ENCODE measurements around the gene LIAS.
A peak's percentile ranks its signal among the peaks of the same experiment; 100 is the strongest.
"Not testable (repeated sequence)": the region's sequence is repeated elsewhere in the genome, so short reads cannot be mapped to it uniquely, and the experiment has no call there.

LIAS gene

DNA sequence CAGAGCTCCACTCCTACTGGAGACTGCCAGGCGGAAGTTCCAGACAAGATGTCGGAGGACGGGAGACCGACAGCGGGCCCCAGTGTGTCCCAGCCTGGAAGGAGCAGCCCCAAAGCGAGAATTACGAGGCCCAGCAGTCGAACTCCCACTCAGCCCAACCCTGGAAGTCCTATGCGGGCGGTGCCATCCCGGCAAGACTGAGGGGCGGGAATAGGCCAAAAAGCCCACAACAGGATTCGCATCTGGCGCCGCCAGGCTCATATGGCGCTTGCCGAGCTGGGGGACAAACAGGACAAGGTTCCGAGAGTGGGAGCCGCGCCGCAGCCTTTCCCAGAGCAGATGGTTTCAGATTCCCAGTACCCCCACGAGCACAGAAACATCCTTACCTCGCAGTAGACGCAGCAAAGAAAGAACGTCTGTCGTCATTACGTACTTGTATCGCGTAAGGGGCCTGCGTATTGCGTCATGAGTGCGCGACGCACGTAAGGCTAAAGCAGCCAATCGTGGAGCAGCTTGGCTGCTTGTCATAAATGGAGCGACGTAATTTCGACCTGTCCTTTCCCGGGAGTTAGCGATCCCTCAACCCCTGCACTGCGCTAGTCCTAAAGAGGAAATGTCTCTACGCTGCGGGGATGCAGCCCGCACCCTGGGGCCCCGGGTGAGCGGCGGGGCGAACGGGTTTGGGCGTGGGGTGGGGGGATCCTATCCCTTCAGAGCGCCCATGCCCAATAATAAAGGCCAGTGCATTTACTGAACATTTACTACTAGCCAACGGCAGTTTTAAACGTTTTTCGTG lies at the start of gene LIAS, which contains the start of gene RPL9:
LIAS (plus strand) TSS at position 552 of the 796 bp plus-strand sequence; CDS start at position 614, 62 bp downstream.
RPL9 (minus strand) TSS at position 418 of the 796 bp plus-strand sequence. CDS start 483 bp downstream, outside the sequence.
- DNase-seq (ENCODE audit: low read depth): peak; percentile 97

DNA sequence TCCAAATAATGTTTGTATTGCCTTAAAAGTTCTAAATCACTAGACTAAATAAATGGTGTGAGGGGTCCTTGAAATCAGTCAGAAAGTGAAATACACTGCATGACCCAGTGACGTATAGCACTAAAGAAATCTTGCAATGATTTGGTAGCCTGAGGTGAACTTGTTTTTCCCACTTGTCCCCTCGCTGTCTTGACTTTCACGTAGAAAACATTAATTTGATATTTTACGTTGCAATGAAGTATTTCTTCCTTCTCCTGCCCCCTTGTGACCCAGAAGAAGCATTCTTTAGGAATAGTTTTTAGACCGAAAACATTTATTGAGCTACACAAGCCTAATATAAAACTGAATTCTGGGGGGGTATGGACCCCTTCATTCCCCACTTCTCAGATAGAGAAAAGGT lies 48.4 kb upstream of the LIAS start:
- DNase-seq (ENCODE audit: low read depth): no peak

DNA sequence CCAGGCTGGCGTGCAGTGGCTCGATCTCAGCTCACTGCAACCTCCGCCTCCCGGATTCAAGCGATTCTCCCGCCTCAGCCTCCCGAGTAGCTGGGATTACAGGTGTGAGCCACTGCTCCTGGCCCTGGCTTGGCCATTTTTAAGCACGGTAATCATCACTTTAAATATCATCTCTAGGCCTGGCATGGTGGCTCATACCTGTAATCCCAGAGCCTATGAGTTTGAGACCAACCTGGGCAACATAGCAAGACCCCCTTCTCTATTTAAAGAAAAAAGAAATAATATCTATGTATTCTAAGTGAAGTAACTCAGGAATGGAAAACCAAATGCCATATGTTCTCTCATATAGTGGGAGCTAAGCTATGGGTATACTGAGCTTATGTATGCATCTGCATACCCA lies 47.3 kb upstream of the LIAS start:
- not testable (repeated sequence) for DNase-seq (ENCODE audit: low read depth)

DNA sequence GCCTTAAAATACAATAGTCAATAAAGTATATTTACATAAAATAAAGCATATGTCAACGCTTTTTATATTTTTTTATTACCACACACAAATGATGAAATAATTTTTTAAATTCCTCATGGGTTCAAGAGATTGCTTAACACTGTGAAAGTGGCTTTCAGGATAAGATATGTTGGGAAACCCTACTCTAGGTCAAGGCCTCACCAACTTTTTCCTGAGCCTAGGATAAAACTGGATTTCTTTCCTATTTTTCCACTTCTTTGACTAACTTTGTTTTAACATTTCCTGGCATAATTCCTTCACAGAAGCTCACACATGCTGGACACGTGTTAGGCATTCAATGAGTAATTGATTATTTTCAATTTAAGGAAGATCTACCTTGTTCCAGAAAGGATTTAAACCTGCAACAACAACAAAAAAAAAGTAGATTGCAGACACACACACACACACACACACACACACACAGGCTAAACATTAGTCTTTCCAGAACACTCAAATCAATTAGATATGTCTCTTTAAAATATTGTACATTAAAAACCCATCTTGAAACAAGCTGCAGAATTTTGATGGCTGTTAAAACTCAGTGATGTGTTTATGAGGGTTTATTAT lies 43.1 kb upstream of the LIAS start:
- no peak for DNase-seq (ENCODE audit: low read depth)

DNA sequence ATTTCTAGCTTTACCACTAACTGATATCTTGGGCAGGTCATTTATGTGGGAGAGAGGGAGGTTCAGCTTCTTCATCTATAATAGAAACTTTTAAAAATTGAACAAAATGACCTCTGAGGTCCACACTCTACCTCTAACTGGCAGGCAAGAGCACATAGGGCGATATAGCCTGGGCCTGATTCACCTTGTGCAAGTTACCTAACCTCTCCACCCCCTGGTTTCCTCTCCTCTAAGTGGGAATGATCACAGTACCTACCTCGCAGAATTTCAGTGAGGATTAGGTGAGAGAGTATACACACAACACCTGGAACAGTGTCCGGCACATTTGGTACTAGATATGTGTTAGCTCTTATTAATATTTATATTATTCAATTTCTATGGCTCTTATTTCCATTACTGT lies 36.6 kb upstream of the LIAS start:
- DNase-seq (ENCODE audit: low read depth): no peak

DNA sequence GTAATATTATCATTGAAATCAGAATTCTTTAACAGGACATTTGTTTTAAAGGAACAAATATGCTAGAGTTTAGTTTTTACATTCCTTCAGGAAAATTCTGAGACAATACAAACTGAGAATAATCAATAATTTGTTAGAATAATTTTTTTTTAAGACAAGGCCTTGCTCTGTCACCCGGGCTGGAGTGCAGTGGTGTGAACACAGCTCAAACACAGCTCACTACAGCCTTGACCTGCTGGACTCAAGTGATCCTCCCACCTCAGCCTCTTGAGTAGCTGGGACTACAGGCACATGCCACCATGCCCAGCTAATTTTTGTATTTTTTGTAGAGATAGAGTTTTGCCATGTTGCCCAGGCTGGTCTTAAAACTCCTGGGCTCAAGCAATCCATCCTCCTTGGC lies 33.6 kb upstream of the LIAS start:
- not testable (repeated sequence) for DNase-seq (ENCODE audit: low read depth)

DNA sequence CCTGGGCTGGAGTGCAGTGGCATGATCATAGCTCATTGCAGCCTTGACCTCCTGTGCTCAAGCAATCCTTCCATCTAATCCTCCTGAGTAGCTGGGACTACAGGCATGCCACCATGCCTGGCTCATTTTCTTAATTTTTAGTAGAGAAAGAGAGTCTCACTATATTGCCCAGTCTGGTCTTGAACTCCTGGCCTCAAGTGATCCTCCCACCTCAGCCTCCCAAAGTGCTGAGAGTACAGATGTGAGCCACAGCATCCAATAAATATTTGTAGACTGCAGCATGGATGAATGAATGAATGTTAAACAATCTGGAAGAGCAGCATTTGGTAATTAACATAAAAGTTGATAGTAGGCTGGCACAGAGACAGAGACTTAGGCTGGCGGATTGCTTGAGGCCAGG lies 32.1 kb upstream of the LIAS start:
- no peak for DNase-seq (ENCODE audit: low read depth)

DNA sequence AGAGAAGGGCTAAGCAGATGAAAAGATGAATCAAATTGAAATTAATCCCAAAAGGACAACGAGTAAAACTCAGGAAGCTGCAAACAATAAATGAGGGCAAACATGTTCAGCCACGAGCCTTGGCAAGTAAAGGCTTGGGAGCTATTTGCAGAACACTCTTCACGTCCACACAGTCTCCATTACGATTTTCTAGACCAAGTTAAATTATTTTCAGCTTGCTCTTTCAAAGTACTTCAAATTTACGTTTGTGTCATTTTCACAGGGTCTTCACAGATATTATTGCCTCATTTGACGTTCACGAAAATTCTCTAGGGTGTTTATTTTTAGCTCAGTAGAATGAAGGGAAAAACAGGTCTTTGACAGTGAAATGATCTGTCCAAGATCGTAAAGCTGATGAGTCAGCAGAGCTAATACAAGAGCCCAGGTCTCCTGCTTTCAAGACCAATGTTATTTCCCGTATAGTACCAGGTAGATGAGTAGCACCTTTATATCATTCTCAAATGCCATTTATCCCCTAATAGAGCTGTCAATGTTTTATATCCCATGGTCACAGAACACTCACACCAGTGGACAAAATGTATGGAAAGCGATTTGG lies 31.2 kb upstream of the LIAS start:
- no peak for DNase-seq (ENCODE audit: low read depth)

DNA sequence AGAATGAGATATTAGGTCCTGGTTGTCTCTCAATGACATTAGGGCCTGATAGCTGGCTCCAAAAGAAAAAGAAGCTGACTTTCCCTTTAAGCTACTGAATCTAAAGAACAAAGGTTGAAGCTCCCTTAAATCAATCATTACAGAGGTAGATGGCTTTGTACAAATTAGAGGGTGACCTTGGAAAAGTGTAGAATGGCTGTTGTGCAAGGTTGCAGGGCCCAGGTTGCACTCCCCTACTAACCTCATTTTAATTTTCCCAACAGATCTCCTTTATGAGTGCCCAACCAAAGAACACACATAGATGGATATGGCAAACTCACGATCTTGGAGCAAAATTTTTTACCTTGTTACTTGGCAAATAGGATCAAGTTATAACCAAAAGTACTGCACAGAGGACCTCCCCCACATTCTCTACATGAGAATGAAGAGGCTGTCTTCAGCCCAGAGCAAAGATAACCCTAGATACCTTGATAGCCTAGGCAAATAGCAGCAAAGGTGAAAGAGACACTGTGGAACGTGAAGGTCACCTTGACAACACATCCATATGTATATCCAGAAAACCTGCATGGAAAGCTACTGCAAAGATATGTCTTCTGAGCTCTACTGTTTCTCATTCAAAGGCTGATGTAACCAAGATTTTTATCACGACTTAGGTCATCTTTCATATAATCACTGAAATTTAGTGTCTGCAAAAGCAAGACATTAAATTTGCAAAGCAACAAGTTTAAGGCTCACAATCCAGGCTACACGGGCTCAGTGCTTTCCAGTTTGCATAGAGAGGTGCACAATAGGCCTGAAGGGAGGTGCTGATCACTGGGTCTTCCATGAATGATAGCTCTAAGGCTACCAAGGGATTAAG lies 29.2 kb upstream of the LIAS start:
- no peak for DNase-seq (ENCODE audit: low read depth)

DNA sequence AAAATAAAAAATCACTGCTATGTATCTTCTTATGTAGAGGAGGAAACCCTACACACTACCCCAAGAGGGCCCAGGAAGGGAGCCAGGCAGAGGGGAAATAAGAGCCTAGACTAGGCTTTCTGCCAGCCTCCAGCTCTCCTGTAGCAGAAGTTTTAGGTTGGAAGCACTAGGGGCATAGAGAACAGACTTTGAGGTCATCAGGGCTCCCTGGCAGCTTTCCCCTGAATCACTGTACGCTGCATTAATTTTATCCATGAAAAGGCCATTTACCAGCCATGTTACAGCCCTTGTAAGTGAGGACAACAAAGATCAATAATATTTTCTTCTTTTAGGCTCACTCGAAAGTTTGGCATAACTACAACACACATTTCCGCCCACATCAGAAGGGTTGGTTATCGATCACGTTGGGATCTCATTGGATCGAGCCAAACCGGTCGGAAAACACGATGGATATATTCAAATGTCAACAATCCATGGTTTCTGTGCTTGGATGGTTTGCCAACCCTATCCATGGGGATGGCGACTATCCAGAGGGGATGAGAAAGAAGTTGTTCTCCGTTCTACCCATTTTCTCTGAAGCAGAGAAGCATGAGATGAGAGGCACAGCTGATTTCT lies 24.9 kb upstream of the LIAS start:
- DNase-seq (ENCODE audit: low read depth): no peak

DNA sequence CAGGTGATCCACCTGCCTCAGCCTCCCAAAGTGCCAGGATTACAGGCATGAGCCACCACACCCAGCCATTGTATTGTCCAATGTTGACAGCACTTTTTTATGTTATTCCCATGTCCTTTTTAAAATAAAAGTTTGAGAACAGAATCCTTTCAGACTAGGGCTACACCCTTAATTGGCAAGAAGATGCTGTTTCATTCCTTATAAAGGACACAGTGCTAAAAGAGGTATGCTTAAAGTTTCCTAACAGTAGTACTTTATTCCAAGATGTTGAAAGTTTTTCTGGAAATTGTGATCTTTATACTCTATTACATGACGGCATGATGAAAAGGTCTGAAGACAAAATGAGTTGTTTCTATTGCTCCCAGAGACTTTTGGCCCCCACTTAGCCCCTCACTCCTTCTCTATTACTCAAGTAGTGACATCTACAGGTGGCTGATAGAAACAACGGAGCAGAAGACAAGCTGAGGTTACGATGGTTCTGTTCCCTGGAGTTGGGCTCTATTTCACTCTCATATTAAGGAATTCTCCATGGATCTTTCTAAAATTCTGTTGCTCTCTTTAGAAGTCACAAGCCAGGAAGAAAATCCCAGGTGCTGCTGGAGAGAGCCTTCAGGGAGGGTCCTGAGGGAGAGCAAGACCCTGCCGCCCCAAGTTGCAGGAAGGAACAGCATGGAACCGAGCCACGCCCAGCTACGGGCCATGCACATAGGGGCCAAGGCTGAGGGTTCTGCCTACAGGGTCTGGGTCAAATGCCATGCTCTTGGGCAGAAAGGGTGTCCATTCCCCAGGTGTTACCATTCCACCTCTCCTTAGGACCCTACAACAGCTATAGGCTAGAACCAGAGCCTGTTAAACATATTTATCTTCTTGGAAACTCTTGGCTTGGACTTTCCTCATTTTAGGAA lies 22.9 kb upstream of the LIAS start:
- no peak for DNase-seq (ENCODE audit: low read depth)

DNA sequence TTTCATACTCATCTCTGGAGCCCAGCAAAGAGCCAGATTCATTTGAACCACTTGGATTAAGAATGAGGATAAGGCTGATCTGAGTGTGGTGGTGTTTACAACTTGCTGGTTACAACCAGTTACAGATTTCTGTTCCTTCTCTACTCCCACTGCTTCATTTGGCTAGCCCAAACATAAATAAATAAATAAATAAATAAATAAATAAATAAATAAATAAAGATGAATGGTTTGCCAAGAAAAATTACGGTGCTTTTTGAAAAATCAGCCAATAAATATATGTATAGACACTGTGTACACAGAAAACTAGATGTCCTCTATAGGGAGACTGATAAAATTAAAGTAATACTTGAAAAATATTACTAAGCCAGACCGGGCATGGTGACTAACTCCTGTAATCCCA lies 17.3 kb upstream of the LIAS start:
- DNase-seq (ENCODE audit: low read depth): no peak

DNA sequence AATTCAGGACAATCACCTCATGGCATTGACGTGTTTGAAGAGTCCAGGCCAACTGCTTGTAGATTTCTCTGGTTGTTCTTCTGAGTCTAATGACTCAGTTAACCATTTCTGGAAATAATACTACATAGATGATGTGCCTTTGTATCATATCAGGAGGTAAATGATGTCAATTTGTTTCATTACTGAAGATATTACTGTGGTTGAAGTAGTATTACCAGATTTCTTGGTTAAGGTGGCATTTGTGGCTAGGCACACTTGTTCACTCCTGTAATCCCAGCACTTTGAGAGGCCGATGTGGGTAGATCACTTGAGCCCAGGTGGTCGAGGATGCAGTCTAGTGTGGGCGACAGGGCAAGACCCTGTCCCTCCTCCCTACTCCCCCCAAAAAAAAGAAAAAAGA lies 15.9 kb upstream of the LIAS start:
- no peak for DNase-seq (ENCODE audit: low read depth)

DNA sequence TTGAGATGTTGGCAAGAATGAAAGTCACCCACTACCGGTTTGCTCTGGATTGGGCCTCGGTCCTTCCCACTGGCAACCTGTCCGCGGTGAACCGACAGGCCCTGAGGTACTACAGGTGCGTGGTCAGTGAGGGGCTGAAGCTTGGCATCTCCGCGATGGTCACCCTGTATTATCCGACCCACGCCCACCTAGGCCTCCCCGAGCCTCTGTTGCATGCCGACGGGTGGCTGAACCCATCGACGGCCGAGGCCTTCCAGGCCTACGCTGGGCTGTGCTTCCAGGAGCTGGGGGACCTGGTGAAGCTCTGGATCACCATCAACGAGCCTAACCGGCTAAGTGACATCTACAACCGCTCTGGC lies 12.4 kb upstream of the LIAS start:
- DNase-seq (ENCODE audit: low read depth): no peak

DNA sequence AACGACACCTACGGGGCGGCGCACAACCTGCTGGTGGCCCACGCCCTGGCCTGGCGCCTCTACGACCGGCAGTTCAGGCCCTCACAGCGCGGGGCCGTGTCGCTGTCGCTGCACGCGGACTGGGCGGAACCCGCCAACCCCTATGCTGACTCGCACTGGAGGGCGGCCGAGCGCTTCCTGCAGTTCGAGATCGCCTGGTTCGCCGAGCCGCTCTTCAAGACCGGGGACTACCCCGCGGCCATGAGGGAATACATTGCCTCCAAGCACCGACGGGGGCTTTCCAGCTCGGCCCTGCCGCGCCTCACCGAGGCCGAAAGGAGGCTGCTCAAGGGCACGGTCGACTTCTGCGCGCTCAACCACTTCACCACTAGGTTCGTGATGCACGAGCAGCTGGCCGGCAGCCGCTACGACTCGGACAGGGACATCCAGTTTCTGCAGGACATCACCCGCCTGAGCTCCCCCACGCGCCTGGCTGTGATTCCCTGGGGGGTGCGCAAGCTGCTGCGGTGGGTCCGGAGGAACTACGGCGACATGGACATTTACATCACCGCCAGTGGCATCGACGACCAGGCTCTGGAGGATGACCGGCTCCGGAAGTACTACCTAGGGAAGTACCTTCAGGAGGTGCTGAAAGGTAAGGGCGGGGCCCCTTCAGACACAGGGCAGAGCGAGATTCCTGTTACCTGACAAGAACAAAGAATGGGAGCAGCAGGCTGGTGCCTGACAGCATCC lies 11.8 kb upstream of the LIAS start:
- DNase-seq (ENCODE audit: low read depth): no peak

DNA sequence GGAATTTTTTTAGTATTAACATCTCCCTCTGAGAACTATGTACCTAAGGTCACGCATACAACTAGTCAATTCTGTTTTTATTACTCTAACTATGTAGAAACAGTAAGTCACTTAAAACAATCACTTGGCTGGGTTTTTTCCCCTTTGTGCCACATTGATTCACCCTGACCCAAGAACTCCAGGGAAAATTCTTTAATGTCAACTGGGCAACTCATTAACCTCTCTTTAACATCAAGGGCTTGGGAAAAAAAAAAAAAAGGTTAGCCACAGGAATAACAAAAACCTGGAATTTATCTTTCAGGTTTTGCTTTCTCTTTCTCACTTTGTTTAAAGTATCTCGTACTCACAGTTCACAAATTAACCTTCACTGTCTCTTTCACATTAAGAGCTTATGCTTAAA lies 8.2 kb upstream of the LIAS start:
- no peak for DNase-seq (ENCODE audit: low read depth)

DNA sequence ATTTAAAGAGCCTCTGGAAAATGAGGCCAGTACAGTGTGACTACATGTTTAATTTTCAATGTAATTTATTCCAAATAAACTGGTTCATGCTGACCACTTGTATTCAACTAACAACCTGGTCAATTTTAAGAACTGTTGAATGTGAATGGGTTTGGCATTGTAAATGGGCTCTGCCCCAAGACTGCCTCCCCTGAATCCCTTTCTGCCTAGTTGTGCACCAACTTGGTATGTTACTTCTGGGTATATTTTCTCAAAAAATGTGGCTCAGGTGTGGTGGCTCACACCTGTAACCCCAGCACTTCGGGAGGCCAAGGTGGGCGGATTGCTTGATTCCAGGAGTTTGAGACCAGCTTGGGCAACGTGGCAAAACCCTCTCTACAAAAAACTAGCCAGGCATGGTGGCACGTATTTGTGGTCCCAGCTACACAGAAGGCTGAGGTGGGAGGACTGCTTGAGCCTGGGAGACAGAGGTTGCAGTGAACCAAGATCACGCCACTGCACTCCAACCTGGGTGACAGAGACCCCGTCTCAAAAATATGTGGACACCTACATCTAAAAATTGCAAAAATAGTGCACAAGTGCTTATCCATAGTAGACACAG lies 7.3 kb upstream of the LIAS start:
- no peak for DNase-seq (ENCODE audit: low read depth)

DNA sequence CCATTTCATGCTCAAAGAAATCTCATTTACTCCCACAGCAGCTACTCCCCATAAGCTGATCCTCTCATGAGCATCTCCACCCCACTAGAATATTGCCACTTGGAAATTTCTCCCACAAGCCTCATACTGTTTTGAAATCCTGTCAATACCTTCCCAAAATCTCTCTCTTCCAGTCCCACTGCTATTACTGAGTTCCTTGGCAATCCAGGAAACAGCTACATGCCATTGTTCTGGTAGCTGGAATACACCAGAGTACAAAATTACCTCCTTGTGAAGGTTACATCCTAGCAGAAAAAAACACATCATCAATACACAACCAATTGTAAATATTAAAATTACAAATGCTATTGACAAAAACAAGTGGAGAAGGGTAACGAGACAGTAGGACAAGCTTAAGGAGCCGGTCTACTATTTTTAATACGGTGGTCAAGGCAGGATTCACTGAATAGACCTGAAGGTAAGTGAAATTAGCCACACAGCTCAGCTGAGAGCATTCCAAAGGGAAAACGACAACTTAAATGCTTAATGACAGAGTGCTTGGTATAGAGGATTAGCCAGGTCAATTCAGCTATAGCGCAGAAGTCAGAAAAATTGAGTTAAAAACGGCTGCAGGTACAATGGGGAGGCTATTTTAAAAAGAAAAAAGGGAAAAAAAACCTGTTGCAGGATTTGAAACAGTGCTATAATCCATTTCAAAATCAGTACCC lies 6.5 kb upstream of the LIAS start:
- DNase-seq (ENCODE audit: low read depth): no peak
